Thyroid gland (tissue), 4 donors: ENCODE results near the gene ZNF436. TPM values are rescaled to one million over a fixed set of nuclear protein-coding genes. Genes with fewer than 3 reads are reported as not detected.

Experiments
- DNase-seq, 2 donors: peaks; one replicate each; pipeline ENCODE4 v3.0.0-alpha.2; 2019
- H3K27ac ChIP-seq, 3 donors: fragments of 200-600 bp; sonication (generic); 1 replicate in 2 of 3; 2 replicates in 1 of 3; pipeline ENCODE4 v1.5.1; 2016 to 2019; ENCODE audit warnings: mild to moderate bottlenecking in 1 of 3, moderate library complexity in 1 of 3
- H3K27me3 ChIP-seq: fragments of 200-600 bp; sonication (generic); one replicate; pipeline ENCODE4 v1.5.1; 2019
- H3K36me3 ChIP-seq, 2 donors: fragments of 200-600 bp; sonication (generic); one replicate each; pipeline ENCODE4 v1.5.1; 2016 to 2019
- H3K4me1 ChIP-seq, 2 donors: fragments of 200-600 bp; sonication (generic); one replicate each; pipeline ENCODE4 v1.5.1; 2017 to 2019
- H3K4me3 ChIP-seq, 3 donors: fragments of 200-600 bp; sonication (generic); replicated peaks in 1 of 3; 1 replicate in 2 of 3; 2 replicates in 1 of 3; pipeline ENCODE4 v1.5.1; 2016; ENCODE audit warnings: mild to moderate bottlenecking in 1 of 3
- H3K9me3 ChIP-seq: fragments of 200-600 bp; sonication (generic); one replicate; pipeline ENCODE4 v1.5.1; 2017
- POLR2A ChIP-seq, 2 donors: fragments of 450-650 bp; IDR thresholded peaks; one replicate each; pipeline ENCODE4 v1.6.1; 2017; ENCODE audit warnings: antibody characterized with exemption in 2 of 2, mild to moderate bottlenecking in 2 of 2, moderate library complexity in 1 of 2
- WGBS, 2 donors: methylation state at CpG; one replicate each; pipeline ENCODE4 v1.1.5; 2017; 5-methylcytosine and 5-hydroxymethylcytosine counted together
- intact Hi-C: fragments of 100-400 bp; cut with DNase I; formaldehyde crosslinking; loops from one replicate; pipeline ENCODE4 v1.15.1; 2023
- total RNA-seq, 4 donors: library from RNA; depleted of rRNA; stranded (reverse); fragments of >200 nt; gene quantifications; one replicate each; pipeline ENCODE4 v1.2.3, GENCODE V29; 2016
- TF ChIP-seq, protein P1 (sequence below), 6 experiments: fragments of 200-600 bp in 3 of 6; fragments of 450-650 bp in 3 of 6; sonication (generic) in 3 of 6; IDR thresholded peaks; one replicate each; pipeline ENCODE4 v1.5.1; 2016 to 2019; ENCODE audit warnings: antibody characterized with exemption in 6 of 6, mild to moderate bottlenecking in 2 of 6, inconsistent platforms in 1 of 6, moderate library complexity in 1 of 6

Gene ZNF436
- total RNA-seq, 4 donors from 2014 or later = 22.0 to 44.0 (median 31.1) TPM

DNA sequence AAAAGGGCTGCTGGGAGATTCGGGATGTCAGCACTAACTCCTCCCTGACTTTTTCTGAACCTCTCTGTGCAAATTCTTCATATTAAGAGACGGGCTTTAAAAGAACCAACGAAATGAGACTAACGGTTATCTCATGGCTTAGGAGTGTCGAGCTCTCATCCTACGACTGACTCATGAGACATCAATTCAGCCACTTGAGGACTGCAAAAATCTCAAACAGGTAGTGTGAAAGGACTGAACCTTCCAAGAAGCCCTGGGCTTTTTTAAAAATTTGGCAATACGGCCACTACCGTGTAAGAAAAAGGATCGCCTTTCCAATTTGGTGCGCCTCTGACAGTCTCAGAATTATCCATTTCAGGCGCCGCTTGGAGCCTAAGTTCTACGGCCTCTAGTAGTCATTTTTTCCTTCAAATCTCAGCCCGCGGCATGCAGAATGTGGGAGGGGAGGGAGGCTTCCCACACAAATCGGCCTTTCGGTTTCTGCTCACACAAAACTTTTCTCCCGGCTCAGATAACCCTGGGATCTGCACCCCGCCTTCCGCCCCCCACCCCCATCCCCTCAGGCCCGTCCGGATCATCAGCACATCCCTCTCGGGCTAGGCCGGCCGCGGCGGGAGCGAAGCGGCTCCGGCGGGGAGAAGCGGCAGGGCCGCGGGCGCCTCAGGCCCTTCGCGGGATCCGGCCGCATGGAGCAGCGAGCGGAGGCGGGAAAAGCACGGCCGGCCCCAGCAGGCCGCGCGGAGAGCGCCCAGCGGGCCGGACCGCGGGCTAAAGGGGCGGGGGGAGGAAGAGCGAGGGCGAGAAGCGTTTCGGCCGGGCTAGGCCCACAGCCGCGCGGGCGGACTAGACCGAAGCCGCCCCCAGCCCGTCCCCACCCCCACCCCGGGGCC lies 26.2 kb downstream of the ZNF436 start:
- intact Hi-C loops = loop anchor here (10.0 kb wide), 1 partner anchor 61 kb away; no protein-coding TSS in a partner anchor
- peak; percentile 26 to 33 for DNase-seq
- peak overlapping the region; percentile 89 to 99 (median 96) for H3K27ac ChIP-seq
- H3K4me1 ChIP-seq = peaks cover 28 to 42% of the 10 kb centered on the region in 2 donors
- no peaks in the 10 kb centered on the region for H3K36me3 ChIP-seq
- TF ChIP-seq, protein P1, sequence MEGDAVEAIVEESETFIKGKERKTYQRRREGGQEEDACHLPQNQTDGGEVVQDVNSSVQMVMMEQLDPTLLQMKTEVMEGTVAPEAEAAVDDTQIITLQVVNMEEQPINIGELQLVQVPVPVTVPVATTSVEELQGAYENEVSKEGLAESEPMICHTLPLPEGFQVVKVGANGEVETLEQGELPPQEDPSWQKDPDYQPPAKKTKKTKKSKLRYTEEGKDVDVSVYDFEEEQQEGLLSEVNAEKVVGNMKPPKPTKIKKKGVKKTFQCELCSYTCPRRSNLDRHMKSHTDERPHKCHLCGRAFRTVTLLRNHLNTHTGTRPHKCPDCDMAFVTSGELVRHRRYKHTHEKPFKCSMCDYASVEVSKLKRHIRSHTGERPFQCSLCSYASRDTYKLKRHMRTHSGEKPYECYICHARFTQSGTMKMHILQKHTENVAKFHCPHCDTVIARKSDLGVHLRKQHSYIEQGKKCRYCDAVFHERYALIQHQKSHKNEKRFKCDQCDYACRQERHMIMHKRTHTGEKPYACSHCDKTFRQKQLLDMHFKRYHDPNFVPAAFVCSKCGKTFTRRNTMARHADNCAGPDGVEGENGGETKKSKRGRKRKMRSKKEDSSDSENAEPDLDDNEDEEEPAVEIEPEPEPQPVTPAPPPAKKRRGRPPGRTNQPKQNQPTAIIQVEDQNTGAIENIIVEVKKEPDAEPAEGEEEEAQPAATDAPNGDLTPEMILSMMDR (IDR thresholded peaks at IDR 0.05) = no peak
- TF ChIP-seq POLR2A (IDR thresholded peaks at IDR 0.05) = peak in 1 of 2 donors; percentile 16
- no peaks in the 10 kb centered on the region for H3K9me3 ChIP-seq
- no peaks in the 10 kb centered on the region for H3K27me3 ChIP-seq
- peak overlapping the region; percentile 49 to 95 (median 78) for H3K4me3 ChIP-seq
- WGBS, 2 donors = 0 to 1% methylated on average over 12 to 18 of the region's 66 CpGs

DNA sequence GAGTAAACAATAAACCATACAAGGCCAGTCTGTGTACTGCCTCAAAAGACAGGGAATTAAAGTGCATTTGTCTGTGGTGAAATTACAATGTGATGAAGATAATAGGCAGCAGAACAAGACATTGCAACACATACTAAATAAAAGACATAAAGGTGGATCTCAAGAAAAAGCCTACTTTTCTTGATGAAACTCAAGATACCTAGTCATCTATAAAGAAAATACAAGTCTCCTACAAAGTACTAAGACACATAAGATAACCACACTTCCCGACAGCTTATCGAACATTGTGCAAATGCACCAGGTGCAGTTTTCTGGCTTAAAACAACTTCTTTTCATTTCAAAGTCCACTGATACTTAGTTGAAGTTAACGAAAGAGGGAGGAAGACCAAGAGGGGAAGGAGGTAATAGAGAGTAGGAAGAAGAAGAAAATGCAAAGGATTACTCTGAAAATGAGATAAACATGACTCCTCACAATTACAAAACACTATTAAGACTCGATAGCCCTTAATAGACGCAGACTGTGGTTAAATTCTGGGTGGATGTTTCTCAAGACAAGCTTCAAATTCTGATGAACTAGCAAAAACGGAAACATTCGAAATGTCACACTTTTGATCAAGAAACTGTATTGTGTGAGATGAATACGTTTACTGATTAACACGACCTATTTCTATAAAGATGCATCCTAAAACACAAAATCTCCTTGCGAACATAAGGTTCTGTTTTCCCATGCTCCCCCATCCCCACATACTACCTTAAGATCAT lies 27.5 kb downstream of the ZNF436 start:
- H3K4me1 ChIP-seq = peaks cover 35 to 43% of the 10 kb centered on the region in 2 donors
- peaks cover 0 to 7% of the 10 kb centered on the region in 2 donors for H3K36me3 ChIP-seq
- WGBS, 2 donors = 9 to 10% methylated on average over 10 of the region's 10 CpGs
- DNase-seq = no peak
- H3K9me3 ChIP-seq = no peaks in the 10 kb centered on the region
- H3K27me3 ChIP-seq = no peaks in the 10 kb centered on the region
- H3K4me3 ChIP-seq = peak overlapping the region in 1 of 3 donors; percentile 6
- peak overlapping the region in 1 of 3 donors; percentile 1 for H3K27ac ChIP-seq
- intact Hi-C loops = loop anchor here (10.0 kb wide), 1 partner anchor 63 kb away; no protein-coding TSS in a partner anchor
- no peak for TF ChIP-seq POLR2A (IDR thresholded peaks at IDR 0.05)
- TF ChIP-seq, protein P1 (IDR thresholded peaks at IDR 0.05) = no peak

DNA sequence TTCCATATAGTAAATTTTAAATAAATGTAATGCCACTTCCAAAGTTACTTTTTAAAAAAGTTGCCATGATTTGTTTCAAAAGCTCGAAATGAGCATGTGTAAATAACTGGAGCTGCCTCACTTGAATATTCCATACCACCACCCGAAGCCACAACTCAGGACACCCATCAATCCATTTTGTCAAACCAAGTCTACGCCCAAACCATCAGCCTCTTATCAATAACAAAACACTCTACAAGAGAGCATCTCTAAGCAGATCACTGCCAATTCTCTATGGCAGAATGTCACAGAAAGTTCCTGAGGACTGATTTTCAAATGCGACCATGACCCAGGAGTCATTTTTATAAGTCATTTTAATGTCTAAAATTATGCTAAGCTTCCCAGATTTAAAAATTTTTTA lies 30.0 kb downstream of the ZNF436 start:
- H3K9me3 ChIP-seq = no peaks in the 10 kb centered on the region
- H3K4me1 ChIP-seq = peaks cover 35 to 43% of the 10 kb centered on the region in 2 donors
- H3K27ac ChIP-seq = no peak overlapping the region
- no peaks in the 10 kb centered on the region for H3K27me3 ChIP-seq
- TF ChIP-seq POLR2A (IDR thresholded peaks at IDR 0.05) = no peak
- TF ChIP-seq, protein P1 (IDR thresholded peaks at IDR 0.05) = no peak
- intact Hi-C loops = loop anchor here (10.0 kb wide), 1 partner anchor 65 kb away; no protein-coding TSS in a partner anchor
- no peak for DNase-seq
- 75 to 80% methylated on average over 4 of the region's 4 CpGs for WGBS, 2 donors
- H3K4me3 ChIP-seq = no peak overlapping the region
- peaks cover 15 to 22% of the 10 kb centered on the region in 2 donors for H3K36me3 ChIP-seq

DNA sequence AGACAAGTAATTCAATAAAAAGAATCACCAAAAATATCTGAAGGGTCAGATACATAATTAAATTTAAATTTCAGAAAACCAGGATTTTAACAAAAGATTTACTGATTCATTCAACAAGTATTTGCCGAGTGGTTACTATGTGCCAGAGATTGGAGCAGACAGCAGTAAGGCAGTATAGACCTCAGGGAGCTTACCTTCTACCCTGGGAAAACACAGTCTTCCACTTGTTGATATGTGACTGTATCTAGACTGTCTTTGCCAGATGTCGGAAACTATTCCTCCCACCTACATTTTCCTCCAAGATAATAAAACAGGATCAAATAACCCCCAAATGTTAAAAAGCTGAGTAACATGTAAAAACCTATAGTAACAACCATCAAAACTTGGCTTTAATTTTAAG lies 31.8 kb downstream of the ZNF436 start:
- no peak overlapping the region for H3K27ac ChIP-seq
- H3K4me3 ChIP-seq = no peak overlapping the region
- H3K27me3 ChIP-seq = no peaks in the 10 kb centered on the region
- 87% methylated on average over 2 of the region's 2 CpGs for WGBS, 2 donors
- peaks cover 35 to 41% of the 10 kb centered on the region in 2 donors for H3K4me1 ChIP-seq
- intact Hi-C loops = no loop called here
- peaks cover 31 to 37% of the 10 kb centered on the region in 2 donors for H3K36me3 ChIP-seq
- DNase-seq = no peak
- TF ChIP-seq, protein P1 (IDR thresholded peaks at IDR 0.05) = no peak
- TF ChIP-seq POLR2A (IDR thresholded peaks at IDR 0.05) = no peak
- no peaks in the 10 kb centered on the region for H3K9me3 ChIP-seq
